ENCODE results near the gene RELN. TPM values are rescaled to one million over a fixed set of nuclear protein-coding genes. Genes with fewer than 3 reads are reported as not detected.

Gene RELN
- total RNA-seq, 1 donor from 2014 or later, result not detected

DNA sequence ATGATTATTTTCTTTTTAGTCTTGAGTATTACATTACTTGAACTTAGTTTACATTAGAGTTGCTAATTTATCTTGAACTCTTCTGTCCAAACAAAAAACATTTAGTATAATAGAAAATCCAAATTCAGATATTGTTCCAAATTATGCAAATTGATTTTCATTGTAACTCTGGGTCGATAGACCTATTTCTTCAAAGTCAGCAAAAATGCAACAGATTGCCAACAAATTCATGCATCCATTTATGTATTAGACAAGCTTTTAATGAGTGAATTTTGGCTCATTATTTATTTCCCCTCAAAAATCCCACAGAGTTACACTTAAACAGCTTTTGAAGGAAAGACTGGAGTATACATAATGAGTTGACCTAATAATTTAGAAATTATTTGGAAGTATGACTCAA lies 240.8 kb downstream of the RELN start:
- H3K27ac Mint-ChIP-seq, result no peak overlapping the region
- no peaks in the 10 kb centered on the region for H3K36me3 Mint-ChIP-seq (ENCODE audit: low read depth)
- H3K27me3 Mint-ChIP-seq, result no peaks in the 10 kb centered on the region
- no peaks in the 10 kb centered on the region for H3K9me3 Mint-ChIP-seq
- intact Hi-C loops (cut with micrococcal nuclease), result no loop called here
- H3K4me1 Mint-ChIP-seq, result no peaks in the 10 kb centered on the region
- CTCF ChIA-PET, result no interaction called here
- POLR2A ChIA-PET, result no interaction called here
- DNase-seq, result no peak
- TF ChIP-seq, protein P1, sequence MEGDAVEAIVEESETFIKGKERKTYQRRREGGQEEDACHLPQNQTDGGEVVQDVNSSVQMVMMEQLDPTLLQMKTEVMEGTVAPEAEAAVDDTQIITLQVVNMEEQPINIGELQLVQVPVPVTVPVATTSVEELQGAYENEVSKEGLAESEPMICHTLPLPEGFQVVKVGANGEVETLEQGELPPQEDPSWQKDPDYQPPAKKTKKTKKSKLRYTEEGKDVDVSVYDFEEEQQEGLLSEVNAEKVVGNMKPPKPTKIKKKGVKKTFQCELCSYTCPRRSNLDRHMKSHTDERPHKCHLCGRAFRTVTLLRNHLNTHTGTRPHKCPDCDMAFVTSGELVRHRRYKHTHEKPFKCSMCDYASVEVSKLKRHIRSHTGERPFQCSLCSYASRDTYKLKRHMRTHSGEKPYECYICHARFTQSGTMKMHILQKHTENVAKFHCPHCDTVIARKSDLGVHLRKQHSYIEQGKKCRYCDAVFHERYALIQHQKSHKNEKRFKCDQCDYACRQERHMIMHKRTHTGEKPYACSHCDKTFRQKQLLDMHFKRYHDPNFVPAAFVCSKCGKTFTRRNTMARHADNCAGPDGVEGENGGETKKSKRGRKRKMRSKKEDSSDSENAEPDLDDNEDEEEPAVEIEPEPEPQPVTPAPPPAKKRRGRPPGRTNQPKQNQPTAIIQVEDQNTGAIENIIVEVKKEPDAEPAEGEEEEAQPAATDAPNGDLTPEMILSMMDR (IDR thresholded peaks at IDR 0.05), result no peak
- H3K4me3 Mint-ChIP-seq, result no peak overlapping the region
- no peak for ATAC-seq (ENCODE audit: low read depth)

DNA sequence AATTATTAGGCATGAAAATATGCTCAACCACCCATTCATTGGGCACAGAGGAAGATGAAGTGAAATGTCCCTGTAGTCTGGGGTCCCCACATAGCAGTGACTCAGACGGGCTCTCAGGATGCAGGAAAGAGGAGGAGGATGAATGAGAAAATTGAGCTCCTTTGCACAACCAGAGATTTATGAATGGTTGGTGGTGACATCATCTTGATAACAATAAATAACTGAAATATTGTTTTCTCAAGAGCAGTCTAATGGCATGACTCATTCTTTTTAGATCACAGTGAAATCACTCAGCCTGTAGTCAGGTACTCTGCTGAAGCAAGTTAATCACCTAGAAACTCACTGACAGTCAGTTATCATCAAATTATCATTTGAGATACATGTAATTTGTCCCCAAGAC lies 254.1 kb downstream of the RELN start:
- H3K4me3 Mint-ChIP-seq, result no peak overlapping the region
- H3K36me3 Mint-ChIP-seq (ENCODE audit: low read depth), result no peaks in the 10 kb centered on the region
- ChIA-PET CTCF (no interaction called here), POLR2A (no interaction called here)
- H3K27me3 Mint-ChIP-seq, result no peaks in the 10 kb centered on the region
- TF ChIP-seq, protein P1 (IDR thresholded peaks at IDR 0.05), result no peak
- ATAC-seq (ENCODE audit: low read depth), result no peak
- intact Hi-C loops (cut with micrococcal nuclease), result no loop called here
- no peaks in the 10 kb centered on the region for H3K4me1 Mint-ChIP-seq
- no peak overlapping the region for H3K27ac Mint-ChIP-seq
- no peaks in the 10 kb centered on the region for H3K9me3 Mint-ChIP-seq
- no peak for DNase-seq

- ChIA-PET CTCF (no interaction called here), POLR2A (no interaction called here)
- H3K36me3 Mint-ChIP-seq (ENCODE audit: low read depth), result no peaks in the 10 kb centered on the region
- DNase-seq, result no peak
- TF ChIP-seq, protein P1 (IDR thresholded peaks at IDR 0.05), result no peak
- H3K4me1 Mint-ChIP-seq, result no peaks in the 10 kb centered on the region
- no peaks in the 10 kb centered on the region for H3K27me3 Mint-ChIP-seq
- ATAC-seq (ENCODE audit: low read depth), result no peak
- intact Hi-C loops (cut with micrococcal nuclease), result no loop called here
- no peak overlapping the region for H3K27ac Mint-ChIP-seq
- H3K9me3 Mint-ChIP-seq, result no peaks in the 10 kb centered on the region
- H3K4me3 Mint-ChIP-seq, result no peak overlapping the region
Measured at GRCh38 chr7:103731169-103731568, 258.3 kb downstream of the RELN start.

DNA sequence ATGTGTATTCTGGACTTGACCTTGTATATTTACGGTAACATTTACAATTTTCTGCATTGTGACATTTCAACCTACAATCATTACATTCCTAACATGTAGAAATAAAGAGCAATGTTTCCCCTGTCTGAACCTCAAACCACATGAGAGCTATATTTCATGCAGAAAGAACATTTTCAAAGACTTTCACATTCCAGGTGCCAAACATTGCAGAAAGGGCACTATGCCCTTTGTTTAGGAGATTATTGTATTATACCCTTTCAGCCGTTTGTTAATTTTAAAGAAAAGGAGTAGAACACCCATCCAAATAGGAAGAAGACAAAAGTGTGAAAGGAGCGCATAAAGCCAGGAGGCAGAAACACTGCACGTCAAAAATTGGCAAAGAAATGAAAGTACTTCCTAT lies 260.4 kb downstream of the RELN start:
- Mint-ChIP-seq H3K36me3 (ENCODE audit: low read depth) (no peaks in the 10 kb centered on the region), H3K27me3 (no peaks in the 10 kb centered on the region), H3K4me3 (no peak overlapping the region), H3K4me1 (no peaks in the 10 kb centered on the region), H3K9me3 (no peaks in the 10 kb centered on the region), H3K27ac (no peak overlapping the region)
- ATAC-seq (ENCODE audit: low read depth) (no peak), DNase-seq (no peak)
- TF ChIP-seq, protein P1 (IDR thresholded peaks at IDR 0.05), result no peak
- intact Hi-C loops (cut with micrococcal nuclease), result no loop called here
- CTCF ChIA-PET, result no interaction called here
- POLR2A ChIA-PET, result no interaction called here

DNA sequence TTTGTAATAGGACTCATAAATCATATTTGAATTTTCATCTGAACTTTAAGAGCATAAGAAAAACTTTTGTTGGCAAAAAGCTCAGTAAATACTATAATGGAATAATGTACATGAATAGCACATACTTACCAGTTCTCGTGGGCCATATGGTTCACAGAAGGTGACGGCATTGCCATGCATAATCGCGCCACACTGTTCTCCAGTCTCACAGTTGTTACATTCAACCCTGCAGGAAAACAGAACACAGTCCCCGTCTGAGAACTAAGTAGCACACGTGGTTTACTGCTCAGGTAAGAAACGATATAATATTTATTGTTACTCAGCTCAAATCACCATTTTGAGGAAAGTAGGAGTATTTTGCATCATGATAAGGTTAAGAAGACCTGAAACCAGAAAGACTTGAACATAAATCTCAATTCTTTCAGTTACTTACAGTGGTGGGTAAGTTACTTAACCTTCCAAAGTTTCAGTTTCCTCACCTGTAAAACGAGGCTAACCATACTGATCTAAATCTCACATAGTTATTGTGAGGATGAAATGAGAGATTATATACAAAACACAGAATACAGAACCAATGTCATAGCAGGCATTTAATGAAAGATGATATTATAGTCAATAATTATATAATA lies 261.4 kb downstream of the RELN start:
- ChIA-PET POLR2A (no interaction called here), CTCF (no interaction called here)
- Mint-ChIP-seq H3K27me3 (no peaks in the 10 kb centered on the region), H3K4me1 (no peaks in the 10 kb centered on the region), H3K9me3 (no peaks in the 10 kb centered on the region), H3K36me3 (ENCODE audit: low read depth) (no peaks in the 10 kb centered on the region), H3K4me3 (no peak overlapping the region), H3K27ac (no peak overlapping the region)
- intact Hi-C loops (cut with micrococcal nuclease), result no loop called here
- DNase-seq (no peak), ATAC-seq (ENCODE audit: low read depth) (no peak)
- TF ChIP-seq, protein P1 (IDR thresholded peaks at IDR 0.05), result no peak

Data from activated B cell treated with CpG ODN at 0.5 μM for 24 hours (primary cell).